ENCODE data around the gene CDH4.

Gene CDH4

DNA sequence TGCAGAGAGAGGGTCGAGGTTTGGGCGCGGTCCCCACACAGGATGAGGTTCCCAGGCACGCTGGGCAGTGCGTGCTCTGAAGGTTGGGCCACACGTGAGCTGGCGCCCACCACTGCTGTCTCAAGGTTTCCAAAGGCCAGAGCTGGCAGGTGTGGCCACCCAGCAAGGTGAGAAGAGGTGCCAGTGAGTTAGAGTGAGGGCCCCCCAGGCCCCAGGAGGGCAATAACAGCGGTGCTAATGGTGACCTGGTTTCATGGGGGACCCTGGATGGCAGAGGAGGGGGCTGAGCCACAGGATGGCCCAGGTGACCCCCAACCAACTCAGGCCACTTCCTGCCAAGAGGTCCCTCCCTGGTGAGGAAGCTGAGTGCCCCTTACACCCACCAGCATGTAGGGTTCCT is 628.6 kb downstream of the CDH4 start:
- no peak for DNase-seq (ENCODE audit: low read depth)

- DNase-seq (ENCODE audit: low read depth): no peak
These were observed 629.4 kb downstream of the CDH4 start for GRCh38 chr20:61881416-61881815.

GRCh38 chr20:61881861-61882260 is 629.8 kb downstream of the CDH4 start:
- no peak for DNase-seq (ENCODE audit: low read depth)

GRCh38 chr20:61882716-61883615 is 630.9 kb downstream of the CDH4 start:
- DNase-seq (ENCODE audit: low read depth): no peak

DNA sequence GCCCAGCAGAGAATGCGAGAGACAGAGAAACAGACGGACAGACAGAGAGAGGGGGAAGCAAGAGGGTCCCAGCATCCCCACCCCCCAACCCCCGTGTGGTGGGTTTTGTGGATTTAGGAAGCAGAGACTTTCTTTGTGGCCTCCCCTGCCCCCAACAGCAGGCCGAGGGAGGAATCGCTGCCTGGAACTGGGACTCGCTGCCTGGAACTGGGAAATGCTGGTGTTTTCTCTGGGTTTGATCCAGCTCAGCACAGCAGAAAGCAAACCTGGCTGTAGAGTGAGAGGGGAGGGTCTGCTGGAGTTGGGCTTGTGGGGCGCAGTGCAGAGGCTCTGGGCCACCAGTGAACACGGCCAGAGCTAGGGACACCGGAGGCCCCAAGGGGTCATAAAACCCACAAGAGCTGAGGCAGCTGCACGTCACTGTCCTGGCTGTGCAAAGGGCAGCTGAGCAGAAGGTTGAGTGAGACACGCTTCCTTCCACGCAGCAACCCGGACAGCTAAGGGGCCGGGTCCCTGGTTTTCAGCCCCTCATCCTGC is 631.9 kb downstream of the CDH4 start:
- no peak for DNase-seq (ENCODE audit: low read depth)

DNA sequence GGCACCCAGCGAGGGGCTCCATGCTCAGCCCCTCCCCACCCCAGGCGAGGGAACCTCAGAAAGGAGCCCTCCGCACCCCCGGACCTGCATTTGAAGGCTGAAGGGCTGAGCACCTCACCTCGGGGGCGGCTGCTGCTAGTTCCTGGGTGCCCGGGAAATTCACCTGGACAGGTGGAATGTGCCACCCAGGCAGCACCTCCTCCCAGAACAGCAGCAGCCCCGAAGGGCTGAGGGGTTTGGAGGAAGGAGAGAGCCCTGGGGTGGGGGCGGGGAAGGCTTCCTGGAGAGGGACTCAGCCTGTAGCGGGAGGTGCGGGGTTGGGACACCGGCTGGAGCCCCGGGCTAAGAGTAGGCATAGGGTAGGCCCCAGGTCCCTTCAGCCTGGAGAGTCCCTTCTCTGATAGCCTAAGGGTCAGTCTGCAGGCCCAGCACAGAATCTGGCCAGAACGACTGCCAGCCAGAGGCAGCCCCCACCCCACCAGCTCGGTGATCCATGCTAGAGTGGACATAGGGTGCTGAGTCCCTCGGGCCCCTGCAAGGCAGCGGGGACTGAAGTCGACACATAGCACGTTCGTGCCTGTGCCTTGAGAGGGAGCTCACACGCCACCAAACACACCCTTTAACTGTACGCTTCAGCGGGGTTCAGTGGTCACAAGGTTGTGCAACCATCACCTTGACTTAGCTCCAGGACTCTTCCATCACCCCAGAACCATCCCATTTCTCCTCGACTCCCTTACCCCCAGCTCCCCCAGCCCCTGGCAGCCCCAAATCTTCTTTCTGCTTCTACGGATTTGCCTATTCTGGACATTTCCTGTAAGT is 632.7 kb downstream of the CDH4 start:
- no peak for DNase-seq (ENCODE audit: low read depth)

DNA sequence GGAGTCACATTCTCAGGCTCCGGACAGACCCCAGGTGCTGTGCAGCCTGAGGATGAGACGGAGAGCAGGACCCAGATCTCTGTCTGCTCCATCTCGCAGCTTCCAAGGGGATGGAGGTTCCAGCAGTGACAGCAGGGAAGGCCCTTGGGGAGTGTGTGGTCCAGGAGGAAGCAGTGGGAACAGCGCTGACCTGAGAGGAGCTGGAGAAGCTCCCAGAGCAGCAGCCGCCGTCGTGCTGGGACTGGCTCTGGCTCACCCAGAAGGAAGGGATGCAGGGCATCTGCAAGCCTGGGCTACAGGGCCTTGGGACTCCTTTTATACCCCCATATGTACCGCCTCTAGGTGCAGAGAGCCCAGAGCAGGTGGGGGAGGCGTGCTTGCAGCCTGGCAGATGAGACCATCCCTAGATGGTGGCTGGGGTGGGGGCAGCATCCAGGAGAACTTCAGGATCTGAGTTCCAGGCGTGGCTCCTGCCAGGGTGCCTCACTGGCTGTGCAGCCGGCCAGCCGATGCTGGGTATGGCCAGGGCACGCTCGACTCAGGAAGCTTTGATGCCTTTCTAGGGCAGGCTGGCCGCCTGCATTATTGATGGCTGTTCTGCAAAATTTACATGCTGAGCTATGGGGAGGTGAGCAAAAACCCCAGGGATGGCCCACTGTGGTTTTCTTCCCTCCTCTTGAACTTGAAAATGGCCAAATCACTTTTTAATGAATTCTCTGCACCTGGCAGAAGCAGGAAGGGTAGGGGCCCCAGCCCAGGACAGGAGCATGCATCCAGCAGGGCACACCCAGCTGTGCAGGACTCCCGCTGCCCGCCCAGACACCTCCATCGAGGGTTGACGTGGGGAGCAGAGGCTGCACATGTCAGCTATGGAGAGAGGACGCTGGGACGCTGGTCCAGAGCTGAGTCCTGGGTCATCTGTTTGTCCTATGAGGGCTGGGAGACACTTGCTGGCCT is 634.0 kb downstream of the CDH4 start:
- DNase-seq (ENCODE audit: low read depth): no peak

DNA sequence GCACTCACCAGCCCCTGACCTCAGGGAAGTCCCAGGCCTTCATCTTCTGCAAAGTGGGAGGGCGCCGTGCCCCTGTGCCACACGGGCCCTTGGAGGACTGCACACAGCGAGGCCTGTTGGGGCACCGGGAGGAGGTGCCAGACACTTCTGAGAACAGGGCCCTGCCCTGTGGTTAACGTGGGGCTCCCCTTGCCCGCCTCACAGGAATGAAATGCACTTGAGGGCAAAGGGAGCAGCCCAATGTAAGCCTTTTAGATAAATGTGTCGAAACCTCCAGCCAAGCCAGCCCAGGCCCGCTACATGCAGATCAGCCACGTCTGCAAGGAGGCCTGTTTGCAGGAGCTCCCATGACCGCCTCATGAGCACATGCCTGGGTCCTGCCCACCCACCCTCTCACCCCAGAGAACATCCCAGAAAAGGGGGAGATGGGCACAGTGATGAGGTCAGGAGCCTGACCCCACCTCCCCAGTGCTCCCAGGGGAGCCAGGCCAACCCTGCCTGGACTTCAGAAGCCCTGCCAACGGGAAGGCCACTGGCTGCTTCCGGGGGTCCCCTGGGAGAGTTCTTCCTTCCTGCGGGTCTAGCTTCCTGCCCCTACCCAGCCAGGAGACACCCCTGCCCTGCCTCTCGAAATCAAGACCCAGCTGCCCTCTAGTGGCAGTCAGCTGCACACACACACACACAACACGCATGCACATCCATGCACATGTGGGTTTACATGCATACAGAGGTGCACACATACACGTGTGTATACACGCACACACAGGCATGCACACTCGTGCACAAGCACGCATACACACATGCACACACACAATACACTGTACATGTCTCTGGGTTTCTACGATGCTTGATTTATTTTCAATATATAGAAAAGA is 634.9 kb downstream of the CDH4 start:
- peak; percentile 25 for DNase-seq (ENCODE audit: low read depth)

GRCh38 chr20:61887596-61888093 is 635.6 kb downstream of the CDH4 start:
- no peak for DNase-seq (ENCODE audit: low read depth)

DNA sequence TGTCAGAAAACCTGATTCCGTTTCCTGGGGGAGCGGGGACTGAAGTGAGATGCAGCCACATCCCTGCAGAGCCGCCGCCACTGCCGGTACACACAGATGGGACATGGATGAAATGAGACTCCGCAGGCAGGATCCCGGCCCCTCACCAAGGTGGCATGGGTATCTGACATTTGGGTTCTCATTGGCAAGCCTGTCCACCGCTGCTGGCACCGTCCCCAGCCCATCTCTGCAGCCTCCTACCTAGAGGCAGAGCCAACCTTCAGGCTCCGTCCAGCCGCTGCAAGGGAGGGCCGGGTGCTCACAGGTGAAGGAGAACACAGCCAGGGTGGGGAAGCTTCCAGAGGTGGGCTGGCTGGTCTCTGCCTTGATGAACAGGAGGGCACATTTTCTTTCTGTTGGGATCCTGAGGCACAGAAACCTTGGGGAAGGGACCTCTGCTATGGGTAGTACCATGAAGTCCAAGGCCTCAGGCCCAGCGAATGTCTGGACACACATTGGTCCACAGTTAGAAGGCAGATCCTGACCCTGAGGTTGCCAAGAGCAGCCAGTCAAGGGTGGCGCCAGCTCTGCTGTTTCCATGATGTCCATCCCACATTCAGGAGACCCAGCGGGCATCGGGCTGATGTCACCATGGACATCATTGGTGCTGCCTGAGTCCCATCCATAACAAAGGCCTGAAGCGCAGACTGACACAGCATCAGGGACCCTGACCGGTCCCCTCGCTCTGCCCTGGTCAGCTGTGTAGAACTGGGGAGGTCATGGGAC is 636.2 kb downstream of the CDH4 start:
- no peak for DNase-seq (ENCODE audit: low read depth)

DNA sequence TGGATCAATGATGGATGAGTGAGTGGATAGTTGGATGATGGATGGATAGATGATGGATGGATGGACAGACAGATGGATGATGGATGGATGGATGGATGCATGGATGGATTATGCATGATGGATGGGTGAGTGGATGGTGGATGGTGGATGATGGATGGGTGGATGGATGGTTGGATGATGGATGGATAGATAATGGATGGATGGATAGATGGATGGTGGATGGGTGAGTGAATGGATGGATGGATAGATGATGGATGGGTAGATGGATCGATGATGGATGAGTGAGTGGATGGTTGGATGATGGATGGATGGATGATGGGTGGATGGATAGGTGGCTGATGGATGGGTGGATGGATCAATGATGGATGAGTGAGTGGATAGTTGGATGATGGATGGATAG is 637.6 kb downstream of the CDH4 start:
- DNase-seq (ENCODE audit: low read depth): no peak

- DNase-seq (ENCODE audit: low read depth): no peak
These were observed 638.1 kb downstream of the CDH4 start for GRCh38 chr20:61890210-61890609.

DNA sequence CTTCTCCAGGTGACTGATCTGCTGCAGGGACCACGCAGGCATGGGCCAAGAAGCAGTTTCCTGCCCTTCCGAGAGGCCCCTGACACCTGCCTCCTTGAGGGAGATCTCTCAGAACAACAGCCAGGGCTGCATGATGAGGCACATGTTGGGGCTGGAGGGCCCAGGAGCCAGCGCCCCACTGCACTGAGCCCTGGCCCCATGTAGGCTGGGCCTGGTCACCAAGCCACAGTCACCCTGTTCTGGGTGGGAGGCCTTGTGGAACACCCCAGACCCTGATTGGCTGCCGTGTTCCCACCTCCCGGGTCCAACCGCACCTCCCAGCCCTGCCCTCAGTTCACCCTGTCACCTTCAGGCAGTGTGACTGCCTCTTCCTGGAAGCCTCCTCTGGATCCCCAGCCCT is 639.4 kb downstream of the CDH4 start:
- no peak for DNase-seq (ENCODE audit: low read depth)

DNA sequence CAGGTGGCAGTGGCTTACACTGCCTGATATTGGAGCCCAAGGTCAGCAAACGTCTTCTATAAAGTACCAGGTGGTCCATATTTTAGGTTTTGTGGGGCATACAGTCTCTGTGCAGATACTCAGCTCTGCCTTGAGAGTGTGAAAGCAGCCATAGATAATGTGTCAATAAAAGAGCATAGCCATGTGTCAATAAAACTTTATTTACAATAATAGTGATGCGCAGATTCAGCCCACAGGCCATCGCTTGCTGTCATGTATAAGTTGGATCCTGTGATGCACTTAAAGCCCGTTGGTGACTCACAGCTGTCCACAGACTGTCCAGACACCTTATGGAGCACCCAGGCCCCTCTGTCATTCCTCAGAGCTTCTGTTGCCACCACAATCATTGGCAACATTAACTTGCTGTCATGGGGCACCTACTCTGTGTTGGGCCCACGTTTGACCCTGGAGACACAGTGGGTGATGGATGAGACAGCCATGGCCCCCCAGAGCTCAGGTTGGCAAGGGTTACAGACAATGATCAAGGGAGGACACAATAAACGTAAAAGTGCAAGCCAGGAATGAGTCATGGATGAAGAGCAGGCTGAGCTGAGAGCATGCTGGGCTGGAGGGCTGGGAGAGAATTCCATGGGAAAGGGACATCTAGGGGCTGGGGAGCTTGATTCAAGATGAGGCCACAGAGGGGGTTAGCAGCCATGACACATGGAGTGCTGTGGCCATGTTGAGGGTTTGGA is 640.0 kb downstream of the CDH4 start:
- DNase-seq (ENCODE audit: low read depth): no peak

DNA sequence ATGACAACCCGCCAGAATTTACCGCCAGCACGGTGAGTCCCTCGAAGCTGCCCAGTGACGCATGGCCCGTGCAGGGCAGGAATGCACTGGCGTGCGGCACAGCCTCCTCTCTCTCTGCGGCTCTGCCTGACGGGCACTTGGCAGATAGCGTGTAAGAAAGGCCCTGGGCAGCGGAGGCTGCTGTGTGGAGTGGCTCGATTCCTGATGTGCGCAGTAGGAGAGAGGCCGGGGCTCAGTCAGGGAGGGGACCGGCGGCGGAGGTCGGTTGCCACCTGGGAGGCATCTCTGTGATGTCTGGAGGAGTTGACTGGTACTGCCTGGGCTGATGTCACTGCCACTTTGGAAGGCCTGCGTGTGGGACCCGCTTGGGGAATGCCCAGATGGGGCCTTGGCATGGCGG is 643.0 kb downstream of the CDH4 start:
- no peak for DNase-seq (ENCODE audit: low read depth)

DNA sequence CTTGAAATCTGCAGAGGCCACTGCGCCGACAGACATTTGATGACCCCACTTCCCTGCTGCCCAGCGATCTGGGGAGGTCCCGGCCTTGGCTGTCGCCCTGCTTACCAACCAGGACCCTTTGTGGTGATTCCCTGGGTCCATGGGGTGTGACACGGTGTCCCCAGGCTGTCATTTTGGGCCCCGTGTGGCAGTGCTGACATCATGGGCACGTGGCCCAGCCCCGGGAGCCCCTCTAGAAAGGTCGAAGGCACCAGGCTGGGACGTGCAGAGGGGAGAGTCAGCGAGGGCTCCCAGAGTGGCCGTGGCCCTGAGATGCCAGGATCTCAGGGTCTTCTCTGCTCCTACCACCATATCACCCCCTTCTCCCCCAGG is 643.6 kb downstream of the CDH4 start:
- no peak for DNase-seq (ENCODE audit: low read depth)

GRCh38 chr20:61896058-61896961 is 644.2 kb downstream of the CDH4 start:
- DNase-seq (ENCODE audit: low read depth): peak; percentile 11

Measured in activated T-cell treated with anti-CD3 and anti-CD28 coated beads for 48 hours (primary cell).